ENCODE measurements around the gene ARSH.
"Not testable (repeated sequence)": the region's sequence is repeated elsewhere in the genome, so short reads cannot be mapped to it uniquely, and the experiment has no call there.

ARSH gene

GRCh38 chrX:3044671-3045070 is 38.3 kb downstream of the ARSH start:
- DNase-seq, result no peak

GRCh38 chrX:3046253-3047240 is 40.2 kb downstream of the ARSH start:
- DNase-seq, result no peak

- DNase-seq, result not testable (repeated sequence)
Measured at GRCh38 chrX:3050523-3051175, 44.3 kb downstream of the ARSH start.

GRCh38 chrX:3052860-3053259 is 46.5 kb downstream of the ARSH start:
- no peak for DNase-seq

GRCh38 chrX:3066555-3066954 is 60.2 kb downstream of the ARSH start:
- no peak for DNase-seq

- no peak for DNase-seq
Measured at GRCh38 chrX:3075959-3076358, 69.6 kb downstream of the ARSH start.

- DNase-seq, result no peak
Measured at GRCh38 chrX:3076416-3076991, 70.2 kb downstream of the ARSH start.
